Measurements from ENCODE around the gene ZNF496.
"Not testable (repeated sequence)": the region's sequence is repeated elsewhere in the genome, so short reads cannot be mapped to it uniquely, and the experiment has no call there.

ZNF496 gene

DNA sequence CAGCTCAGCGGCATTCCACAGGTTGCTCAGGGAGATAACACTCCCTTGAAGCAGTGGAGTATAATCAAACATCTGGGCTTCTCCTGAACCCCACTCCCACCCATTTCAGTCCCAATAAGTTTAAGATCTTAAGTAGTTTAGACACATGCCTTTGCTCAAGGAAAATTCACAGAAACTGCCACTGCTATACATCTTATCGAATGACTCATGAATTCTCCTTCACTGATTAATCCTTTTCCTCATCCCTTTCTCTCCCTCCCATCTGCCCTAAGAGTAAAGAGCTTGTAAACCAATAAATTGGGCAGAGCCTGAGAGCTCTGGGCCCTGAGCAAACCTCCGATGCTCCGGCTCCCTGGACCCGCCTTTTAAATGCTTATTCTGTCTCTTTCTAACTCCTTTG lies 65.6 kb downstream of the ZNF496 start:
- TF ChIP-seq, protein P1, sequence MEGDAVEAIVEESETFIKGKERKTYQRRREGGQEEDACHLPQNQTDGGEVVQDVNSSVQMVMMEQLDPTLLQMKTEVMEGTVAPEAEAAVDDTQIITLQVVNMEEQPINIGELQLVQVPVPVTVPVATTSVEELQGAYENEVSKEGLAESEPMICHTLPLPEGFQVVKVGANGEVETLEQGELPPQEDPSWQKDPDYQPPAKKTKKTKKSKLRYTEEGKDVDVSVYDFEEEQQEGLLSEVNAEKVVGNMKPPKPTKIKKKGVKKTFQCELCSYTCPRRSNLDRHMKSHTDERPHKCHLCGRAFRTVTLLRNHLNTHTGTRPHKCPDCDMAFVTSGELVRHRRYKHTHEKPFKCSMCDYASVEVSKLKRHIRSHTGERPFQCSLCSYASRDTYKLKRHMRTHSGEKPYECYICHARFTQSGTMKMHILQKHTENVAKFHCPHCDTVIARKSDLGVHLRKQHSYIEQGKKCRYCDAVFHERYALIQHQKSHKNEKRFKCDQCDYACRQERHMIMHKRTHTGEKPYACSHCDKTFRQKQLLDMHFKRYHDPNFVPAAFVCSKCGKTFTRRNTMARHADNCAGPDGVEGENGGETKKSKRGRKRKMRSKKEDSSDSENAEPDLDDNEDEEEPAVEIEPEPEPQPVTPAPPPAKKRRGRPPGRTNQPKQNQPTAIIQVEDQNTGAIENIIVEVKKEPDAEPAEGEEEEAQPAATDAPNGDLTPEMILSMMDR (conservative IDR thresholded peaks at IDR 0.05; ENCODE audit: low read length), result no peak
- no peak for DNase-seq (ENCODE audit: low read depth)
- no peak overlapping the region for H3K4me3 ChIP-seq (ENCODE audit: low read length)

DNA sequence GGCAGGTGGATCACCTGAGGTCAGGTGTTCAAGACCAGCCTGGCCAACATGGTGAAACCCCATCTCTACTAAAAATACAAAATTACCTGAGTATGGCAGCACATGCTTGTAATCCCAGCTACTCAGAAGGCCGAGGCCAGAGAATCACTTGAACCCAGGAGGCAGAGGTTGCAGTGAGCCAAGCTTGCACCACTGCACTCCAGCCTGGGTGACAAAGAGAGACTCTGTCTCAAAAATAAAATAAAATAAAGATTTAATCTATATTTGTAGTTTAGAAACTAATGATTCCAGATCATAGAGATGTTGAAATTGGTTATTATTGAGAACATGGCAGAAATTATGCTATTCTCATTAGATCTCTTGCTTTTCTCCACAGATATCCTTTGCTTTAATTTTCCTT lies 75.9 kb downstream of the ZNF496 start, which contains the start of gene VN1R5:
VN1R5 (plus strand) TSS at position 301 of the 400 bp plus-strand sequence.
- H3K4me3 ChIP-seq (ENCODE audit: low read length); DNase-seq (ENCODE audit: low read depth): not testable (repeated sequence)

DNA sequence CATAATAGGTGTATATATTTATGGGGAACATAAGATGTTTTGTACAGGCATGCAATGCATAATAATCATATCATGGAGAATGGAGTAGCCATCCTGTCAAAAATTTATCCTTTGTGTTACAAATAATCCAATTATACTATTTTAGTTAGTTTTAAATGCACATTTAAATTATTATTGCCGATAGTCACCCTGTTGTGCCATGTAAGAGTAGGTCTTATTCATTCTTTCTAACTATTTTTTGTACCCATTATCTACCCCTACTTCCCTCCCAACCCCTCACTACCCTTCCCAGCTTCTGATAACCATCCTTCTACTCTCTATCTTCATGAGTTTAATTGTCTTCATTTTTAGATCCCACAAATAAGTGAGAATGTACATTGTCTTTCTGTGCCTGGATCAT lies 84.1 kb downstream of the ZNF496 start:
- TF ChIP-seq, protein P1 (conservative IDR thresholded peaks at IDR 0.05; ENCODE audit: low read length), result no peak
- H3K4me3 ChIP-seq (ENCODE audit: low read length), result no peak overlapping the region
- no peak for DNase-seq (ENCODE audit: low read depth)
